Thyroid gland (tissue), 4 donors: Measurements from ENCODE around the gene SPOCK1. TPM values are rescaled to one million over a fixed set of nuclear protein-coding genes. Genes with fewer than 3 reads are reported as not detected.

Experiments
- DNase-seq, 2 donors: peaks; one replicate each; pipeline ENCODE4 v3.0.0-alpha.2; 2019
- H3K27ac ChIP-seq, 3 donors: fragments of 200-600 bp; sonication (generic); 1 replicate in 2 of 3; 2 replicates in 1 of 3; pipeline ENCODE4 v1.5.1; 2016 to 2019; ENCODE audit warnings: mild to moderate bottlenecking in 1 of 3, moderate library complexity in 1 of 3
- H3K27me3 ChIP-seq: fragments of 200-600 bp; sonication (generic); one replicate; pipeline ENCODE4 v1.5.1; 2019
- H3K36me3 ChIP-seq, 2 donors: fragments of 200-600 bp; sonication (generic); one replicate each; pipeline ENCODE4 v1.5.1; 2016 to 2019
- H3K4me1 ChIP-seq, 2 donors: fragments of 200-600 bp; sonication (generic); one replicate each; pipeline ENCODE4 v1.5.1; 2017 to 2019
- H3K4me3 ChIP-seq, 3 donors: fragments of 200-600 bp; sonication (generic); replicated peaks in 1 of 3; 1 replicate in 2 of 3; 2 replicates in 1 of 3; pipeline ENCODE4 v1.5.1; 2016; ENCODE audit warnings: mild to moderate bottlenecking in 1 of 3
- H3K9me3 ChIP-seq: fragments of 200-600 bp; sonication (generic); one replicate; pipeline ENCODE4 v1.5.1; 2017
- CTCF ChIP-seq, 6 experiments: fragments of 200-600 bp in 3 of 6; fragments of 450-650 bp in 3 of 6; sonication (generic) in 3 of 6; IDR thresholded peaks; one replicate each; pipeline ENCODE4 v1.5.1; 2016 to 2019; ENCODE audit warnings: antibody characterized with exemption in 6 of 6, mild to moderate bottlenecking in 2 of 6, inconsistent platforms in 1 of 6, moderate library complexity in 1 of 6
- POLR2A ChIP-seq, 2 donors: fragments of 450-650 bp; IDR thresholded peaks; one replicate each; pipeline ENCODE4 v1.6.1; 2017; ENCODE audit warnings: antibody characterized with exemption in 2 of 2, mild to moderate bottlenecking in 2 of 2, moderate library complexity in 1 of 2
- WGBS, 2 donors: methylation state at CpG; one replicate each; pipeline ENCODE4 v1.1.5; 2017; 5-methylcytosine and 5-hydroxymethylcytosine counted together
- intact Hi-C: fragments of 100-400 bp; cut with DNase I; formaldehyde crosslinking; loops from one replicate; pipeline ENCODE4 v1.15.1; 2023
- total RNA-seq, 4 donors: library from RNA; depleted of rRNA; stranded (reverse); fragments of >200 nt; gene quantifications; one replicate each; pipeline ENCODE4 v1.2.3, GENCODE V29; 2016

The SPOCK1 gene
- total RNA-seq, 4 donors from 2014 or later: 15.8 to 34.1 (median 27.5) TPM

GRCh38 chr5:137344021-137344420 is 155.1 kb downstream of the SPOCK1 start:
- Histone ChIP-seq H3K4me3 (no peak overlapping the region), H3K36me3 (no peaks in the 10 kb centered on the region), H3K9me3 (no peaks in the 10 kb centered on the region), H3K27ac (no peak overlapping the region), H3K4me1 (peaks cover 0 to 6% of the 10 kb centered on the region in 2 donors), H3K27me3 (no peaks in the 10 kb centered on the region)
- no peak for DNase-seq
- WGBS, 2 donors: 83 to 86% methylated on average over 4 of the region's 4 CpGs
- intact Hi-C loops: no loop called here
- TF ChIP-seq CTCF (IDR thresholded peaks at IDR 0.05) (no peak), POLR2A (IDR thresholded peaks at IDR 0.05) (no peak)

GRCh38 chr5:137342764-137343163 is 156.4 kb downstream of the SPOCK1 start:
- Histone ChIP-seq H3K9me3 (no peaks in the 10 kb centered on the region), H3K27ac (no peak overlapping the region), H3K27me3 (no peaks in the 10 kb centered on the region), H3K4me3 (no peak overlapping the region), H3K4me1 (peaks cover 0 to 6% of the 10 kb centered on the region in 2 donors), H3K36me3 (no peaks in the 10 kb centered on the region)
- intact Hi-C loops: no loop called here
- no peak for TF ChIP-seq POLR2A (IDR thresholded peaks at IDR 0.05)
- TF ChIP-seq CTCF (IDR thresholded peaks at IDR 0.05): no peak
- no peak for DNase-seq
- 95 to 97% methylated on average over 3 of the region's 3 CpGs for WGBS, 2 donors

GRCh38 chr5:137341831-137342230 is 157.3 kb downstream of the SPOCK1 start:
- H3K27me3 ChIP-seq: no peaks in the 10 kb centered on the region
- intact Hi-C loops: no loop called here
- 76 to 80% methylated on average over 8 of the region's 8 CpGs for WGBS, 2 donors
- no peak for DNase-seq
- H3K36me3 ChIP-seq: no peaks in the 10 kb centered on the region
- H3K27ac ChIP-seq: no peak overlapping the region
- H3K9me3 ChIP-seq: no peaks in the 10 kb centered on the region
- H3K4me3 ChIP-seq: no peak overlapping the region
- H3K4me1 ChIP-seq: peaks cover 0 to 6% of the 10 kb centered on the region in 2 donors
- no peak for TF ChIP-seq CTCF (IDR thresholded peaks at IDR 0.05)
- TF ChIP-seq POLR2A (IDR thresholded peaks at IDR 0.05): no peak

GRCh38 chr5:137340881-137341280 is 158.2 kb downstream of the SPOCK1 start:
- intact Hi-C loops: no loop called here
- WGBS, 2 donors: 82 to 95% methylated on average over 4 of the region's 4 CpGs
- Histone ChIP-seq H3K4me1 (peaks cover 9 to 15% of the 10 kb centered on the region in 2 donors), H3K27ac (no peak overlapping the region), H3K9me3 (no peaks in the 10 kb centered on the region), H3K36me3 (no peaks in the 10 kb centered on the region), H3K4me3 (no peak overlapping the region), H3K27me3 (no peaks in the 10 kb centered on the region)
- DNase-seq: no peak
- TF ChIP-seq POLR2A (IDR thresholded peaks at IDR 0.05): no peak
- TF ChIP-seq CTCF (IDR thresholded peaks at IDR 0.05): no peak

- intact Hi-C loops: no loop called here
- H3K36me3 ChIP-seq: no peaks in the 10 kb centered on the region
- H3K9me3 ChIP-seq: no peaks in the 10 kb centered on the region
- H3K4me1 ChIP-seq: peaks cover 21 to 29% of the 10 kb centered on the region in 2 donors
- no peak for DNase-seq
- no peak for TF ChIP-seq CTCF (IDR thresholded peaks at IDR 0.05)
- no peak for TF ChIP-seq POLR2A (IDR thresholded peaks at IDR 0.05)
- H3K27me3 ChIP-seq: no peaks in the 10 kb centered on the region
- no peak overlapping the region for H3K27ac ChIP-seq
- H3K4me3 ChIP-seq: no peak overlapping the region
Observed at GRCh38 chr5:137336565-137337120, 162.5 kb downstream of the SPOCK1 start.
